ENCODE data around the gene OR14I1.
"Not testable (repeated sequence)": the region's sequence is repeated elsewhere in the genome, so short reads cannot be mapped to it uniquely, and the experiment has no call there.

The OR14I1 gene

GRCh38 chr1:248688527-248689298 lies 13.9 kb downstream of the OR14I1 start:
- no peak for DNase-seq

GRCh38 chr1:248686815-248687214 lies 15.8 kb downstream of the OR14I1 start:
- DNase-seq: no peak

- DNase-seq: no peak
These were observed 20.9 kb downstream of the OR14I1 start for GRCh38 chr1:248681651-248682050.

GRCh38 chr1:248670003-248670402 lies 32.6 kb downstream of the OR14I1 start:
- DNase-seq: no peak

- not testable (repeated sequence) for DNase-seq
These were observed 38.9 kb downstream of the OR14I1 start for GRCh38 chr1:248663453-248664328.

- DNase-seq: not testable (repeated sequence)
These were observed 45.8 kb downstream of the OR14I1 start for GRCh38 chr1:248656797-248657196.

GRCh38 chr1:248655354-248655753 lies 47.2 kb downstream of the OR14I1 start, which contains the start of gene OR2T27:
TSS of gene OR2T27 (minus strand) at chr1:248655528. CDS start at chr1:248650884, 4,644 bp downstream.
- not testable (repeated sequence) for DNase-seq

Measured in amygdala (tissue), 56 donors.